Mucosa of stomach (tissue), 1 donor: ENCODE measurements around the gene RAD51C.
"Not testable (repeated sequence)": the region's sequence is repeated elsewhere in the genome, so short reads cannot be mapped to it uniquely, and the experiment has no call there.

Experiments
- H3K27me3 ChIP-seq: one replicate; pipeline ENCODE4 v1.7.0; 2013; ENCODE audit warnings: mild to moderate bottlenecking, low read length; ENCODE audit not compliant: control insufficient read depth, insufficient read depth
- H3K36me3 ChIP-seq: one replicate; pipeline ENCODE4 v1.7.0; 2013; ENCODE audit warnings: low read length; ENCODE audit not compliant: control insufficient read depth, insufficient read depth
- H3K4me1 ChIP-seq: one replicate; pipeline ENCODE4 v1.7.0; 2013; ENCODE audit warnings: mild to moderate bottlenecking, low read length; ENCODE audit not compliant: control insufficient read depth, insufficient read depth
- H3K4me3 ChIP-seq: one replicate; pipeline ENCODE4 v1.7.0; 2013; ENCODE audit warnings: low read length
- H3K9ac ChIP-seq: one replicate; pipeline ENCODE4 v1.7.0; 2013; ENCODE audit warnings: mild to moderate bottlenecking, low read length, moderate library complexity
- H3K9me3 ChIP-seq: one replicate; pipeline ENCODE4 v1.7.0; 2013; ENCODE audit warnings: mild to moderate bottlenecking, low read length, moderate library complexity; ENCODE audit not compliant: control insufficient read depth
- donor health status: Pancreatic carcinoma.

RAD51C gene

GRCh38 chr17:58667934-58668597, 24.3 kb upstream of the RAD51C start:
- no peaks in the 10 kb centered on the region for H3K27me3 ChIP-seq
- H3K9ac ChIP-seq = no peak overlapping the region
- H3K36me3 ChIP-seq = no peaks in the 10 kb centered on the region
- H3K4me3 ChIP-seq = no peak overlapping the region
- H3K9me3 ChIP-seq = no peaks in the 10 kb centered on the region
- no peaks in the 10 kb centered on the region for H3K4me1 ChIP-seq

GRCh38 chr17:58668598-58668935, 23.8 kb upstream of the RAD51C start:
- H3K9me3 ChIP-seq = no peaks in the 10 kb centered on the region
- no peaks in the 10 kb centered on the region for H3K27me3 ChIP-seq
- no peaks in the 10 kb centered on the region for H3K4me1 ChIP-seq
- no peaks in the 10 kb centered on the region for H3K36me3 ChIP-seq
- H3K4me3 ChIP-seq = no peak overlapping the region
- no peak overlapping the region for H3K9ac ChIP-seq

DNA sequence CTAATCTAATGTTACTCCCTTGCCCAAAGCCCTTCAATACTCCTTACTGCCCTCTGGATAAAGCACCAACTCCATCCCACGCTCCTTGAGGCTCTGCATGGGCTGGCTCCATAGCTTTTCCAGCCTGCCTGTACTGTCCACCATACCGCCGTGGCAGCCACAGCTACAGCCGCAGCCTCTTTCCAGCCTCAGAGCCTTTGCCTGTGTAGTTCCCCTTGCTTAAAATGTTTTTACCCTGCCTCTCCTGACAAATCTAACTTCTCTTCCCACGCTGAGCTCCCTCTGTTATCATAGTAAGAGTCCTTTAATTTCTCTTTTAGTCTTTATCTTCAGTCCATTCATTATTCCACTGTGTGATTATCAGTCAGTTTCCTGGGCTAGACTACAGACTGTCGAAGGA, 22.5 kb upstream of the RAD51C start:
- Histone ChIP-seq H3K9me3 (no peaks in the 10 kb centered on the region), H3K27me3 (no peaks in the 10 kb centered on the region), H3K4me1 (no peaks in the 10 kb centered on the region), H3K9ac (no peak overlapping the region), H3K36me3 (no peaks in the 10 kb centered on the region), H3K4me3 (no peak overlapping the region)

- peaks cover 5% of the 10 kb centered on the region for H3K4me1 ChIP-seq
- H3K36me3 ChIP-seq = no peaks in the 10 kb centered on the region
- H3K27me3 ChIP-seq = no peaks in the 10 kb centered on the region
- H3K9ac ChIP-seq = no peak overlapping the region
- H3K4me3 ChIP-seq = no peak overlapping the region
- no peaks in the 10 kb centered on the region for H3K9me3 ChIP-seq
These were observed 20.4 kb upstream of the RAD51C start for GRCh38 chr17:58671969-58672368.

DNA sequence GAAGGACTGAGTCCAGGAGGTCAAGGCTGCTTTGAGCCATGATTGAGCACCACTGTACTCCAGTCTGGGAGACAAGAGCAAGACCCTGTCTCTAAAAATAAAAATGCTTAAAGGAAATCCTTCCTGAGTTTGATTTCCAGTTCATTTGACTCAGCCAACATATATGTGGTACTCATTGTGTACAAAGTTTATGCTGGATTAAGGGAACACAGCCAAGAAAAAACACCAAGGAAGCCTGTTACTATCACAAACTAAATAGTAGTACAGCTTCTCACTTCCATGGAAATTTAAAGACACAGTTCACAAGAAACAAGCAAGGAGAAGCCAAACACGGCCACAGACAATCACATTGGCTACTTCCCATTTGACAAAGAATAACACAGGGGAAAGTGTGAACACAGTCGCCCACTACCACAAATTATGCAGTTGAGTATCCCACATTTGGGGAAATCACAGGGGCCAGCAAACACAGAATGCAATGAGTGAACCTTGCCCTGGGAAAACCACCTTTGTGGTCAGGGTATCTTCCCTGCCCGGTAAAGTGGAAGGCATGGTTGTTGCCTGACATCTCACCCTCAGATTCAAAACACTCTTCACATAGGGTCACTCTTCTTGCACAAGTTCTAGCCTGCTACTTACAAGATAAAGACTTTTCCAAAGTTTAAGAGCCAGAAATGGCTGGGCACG, 15.1 kb upstream of the RAD51C start:
- H3K4me3 ChIP-seq = no peak overlapping the region
- no peak overlapping the region for H3K9ac ChIP-seq
- peaks cover 5% of the 10 kb centered on the region for H3K4me1 ChIP-seq
- H3K27me3 ChIP-seq = no peaks in the 10 kb centered on the region
- H3K9me3 ChIP-seq = no peaks in the 10 kb centered on the region
- H3K36me3 ChIP-seq = no peaks in the 10 kb centered on the region

DNA sequence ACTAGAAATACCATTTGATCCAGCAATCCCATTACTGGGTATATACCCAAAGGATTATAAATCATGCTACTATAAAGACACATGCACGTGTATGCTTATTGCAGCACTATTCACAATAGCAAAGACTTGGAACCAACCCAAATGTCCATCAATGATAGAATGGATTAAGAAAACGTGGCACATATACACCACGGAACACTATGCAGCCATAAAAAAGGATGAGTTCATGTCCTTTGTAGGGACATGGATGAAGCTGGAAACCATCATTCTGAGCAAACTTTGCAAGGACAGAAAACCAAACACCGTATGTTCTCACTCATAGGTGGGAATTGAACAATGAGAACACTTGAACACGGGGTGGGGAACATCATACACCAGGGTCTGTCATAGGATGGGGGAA, 14.1 kb upstream of the RAD51C start:
- H3K4me3 ChIP-seq, H3K36me3 ChIP-seq, H3K9ac ChIP-seq, H3K9me3 ChIP-seq, H3K4me1 ChIP-seq, H3K27me3 ChIP-seq: not testable (repeated sequence)

DNA sequence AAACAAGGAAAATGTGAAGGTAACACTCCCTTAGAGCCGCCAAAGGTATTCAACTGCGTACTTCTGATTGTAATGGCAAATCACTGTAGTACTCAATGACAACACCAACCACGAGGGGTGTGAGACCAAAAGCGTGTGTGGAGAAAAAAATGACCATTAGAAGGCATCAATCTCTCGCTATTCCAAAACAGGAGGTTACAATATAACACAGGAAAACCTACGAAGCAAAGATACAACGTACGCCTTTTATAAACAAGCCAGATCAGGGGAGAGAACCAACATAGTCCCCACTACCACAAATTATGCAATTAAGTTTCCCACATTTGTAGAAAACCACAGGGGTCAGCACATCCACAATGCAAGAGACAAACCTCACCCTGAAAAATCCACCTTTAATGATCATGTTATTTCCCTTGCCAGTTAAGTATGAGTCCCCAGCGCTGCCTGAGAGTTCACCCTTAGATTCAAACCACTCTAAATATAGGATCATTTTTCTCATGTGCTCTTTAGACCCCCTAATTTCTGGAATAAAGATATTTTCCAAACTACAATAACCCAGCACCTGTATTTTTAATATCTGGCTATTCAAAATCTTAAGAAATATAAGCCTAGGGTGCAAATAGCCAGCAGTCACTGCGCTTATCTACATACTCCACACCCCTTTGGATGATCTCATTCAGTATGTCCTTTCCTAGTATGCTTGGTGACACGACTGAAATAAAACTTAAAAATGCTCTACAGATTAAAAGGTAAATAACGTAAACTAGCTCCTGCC, 13.0 kb upstream of the RAD51C start:
- Histone ChIP-seq H3K27me3 (no peaks in the 10 kb centered on the region), H3K9me3 (no peaks in the 10 kb centered on the region), H3K36me3 (no peaks in the 10 kb centered on the region), H3K4me1 (peaks cover 5% of the 10 kb centered on the region), H3K4me3 (no peak overlapping the region), H3K9ac (no peak overlapping the region)

GRCh38 chr17:58680038-58680369, 12.4 kb upstream of the RAD51C start:
- Histone ChIP-seq H3K36me3 (no peaks in the 10 kb centered on the region), H3K4me1 (peaks cover 5% of the 10 kb centered on the region), H3K27me3 (no peaks in the 10 kb centered on the region), H3K9me3 (no peaks in the 10 kb centered on the region), H3K4me3 (no peak overlapping the region), H3K9ac (no peak overlapping the region)

DNA sequence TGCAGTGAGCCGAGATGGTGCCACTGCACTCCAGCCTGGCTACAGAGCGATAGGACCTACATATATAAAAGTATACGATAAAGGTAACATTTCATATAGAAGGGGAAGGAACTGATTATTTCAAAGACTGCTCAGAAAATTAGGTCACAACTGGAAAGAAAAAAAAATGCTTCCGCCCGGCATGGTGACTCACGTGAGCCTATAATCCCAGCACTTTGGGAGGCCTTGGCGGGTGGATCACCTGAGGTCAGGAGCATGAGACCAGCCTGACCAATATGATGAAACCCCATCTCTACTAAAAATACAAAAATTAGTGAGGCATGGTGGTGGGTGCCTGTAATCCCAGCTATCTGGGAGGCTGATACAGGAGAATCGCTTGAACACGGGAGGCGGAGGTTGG, 8.4 kb upstream of the RAD51C start:
- H3K9ac ChIP-seq = no peak overlapping the region
- peaks cover 4% of the 10 kb centered on the region for H3K27me3 ChIP-seq
- no peaks in the 10 kb centered on the region for H3K9me3 ChIP-seq
- no peaks in the 10 kb centered on the region for H3K4me1 ChIP-seq
- H3K4me3 ChIP-seq = no peak overlapping the region
- no peaks in the 10 kb centered on the region for H3K36me3 ChIP-seq

- H3K36me3 ChIP-seq, H3K9ac ChIP-seq, H3K9me3 ChIP-seq, H3K4me1 ChIP-seq, H3K27me3 ChIP-seq, H3K4me3 ChIP-seq: not testable (repeated sequence)
These were observed 7.9 kb upstream of the RAD51C start for GRCh38 chr17:58684462-58684861.

GRCh38 chr17:58686980-58687379, 5.4 kb upstream of the RAD51C start:
- peaks cover under 1% of the 10 kb centered on the region for H3K4me1 ChIP-seq
- no peaks in the 10 kb centered on the region for H3K9me3 ChIP-seq
- H3K4me3 ChIP-seq = no peak overlapping the region
- no peak overlapping the region for H3K9ac ChIP-seq
- H3K27me3 ChIP-seq = peaks cover 4% of the 10 kb centered on the region
- no peaks in the 10 kb centered on the region for H3K36me3 ChIP-seq

GRCh38 chr17:58688521-58688920, 3.9 kb upstream of the RAD51C start:
- Histone ChIP-seq H3K36me3 (no peaks in the 10 kb centered on the region), H3K4me3 (no peak overlapping the region), H3K9me3 (no peaks in the 10 kb centered on the region), H3K4me1 (peaks cover 4% of the 10 kb centered on the region), H3K27me3 (peaks cover 4% of the 10 kb centered on the region), H3K9ac (no peak overlapping the region)
